HCT116 (cell line): ENCODE results near the gene SRSF7. TPM values are rescaled to one million over a fixed set of nuclear protein-coding genes. Genes with fewer than 3 reads are reported as not detected.

Source experiments
- ATAC-seq: fragments of 200-7000 bp; cut with Tn5 transposase; 2 replicates; pipeline ENCODE4 v1.9.1; 2020; ENCODE audit warnings: mild to moderate bottlenecking, moderate library complexity
- BruUV-seq: library from RNA; stranded (reverse); fragments of 400-500 nt; replicated peaks from 2 replicates; lab custom pipeline; 2021; lab: Mats Ljungman, UMichigan
- CTCF ChIA-PET: fragments of 300-600 bp; sonication (Branson Sonifier 250); formaldehyde crosslinking; loops from one replicate; lab custom pipeline; 2021; ENCODE audit warnings: antibody characterized with exemption; lab: Charles Lee
- POLR2A ChIA-PET: fragments of 300-600, 350-600 bp; sonication (Branson Sonifier 250); formaldehyde crosslinking; loops from one replicate; lab custom pipeline; 2021; ENCODE audit warnings: antibody characterized with exemption; lab: Charles Lee
- RAD21 ChIA-PET, 2 experiments: fragments of 300-600 bp; sonication (Branson Sonifier 250); formaldehyde crosslinking; loops; one replicate each; lab custom pipeline; 2023; ENCODE audit warnings: low total read pairs in 2 of 2; ENCODE audit not compliant: uncharacterized antibody in 2 of 2, unreplicated experiment in 2 of 2, low non-redundant PET in 1 of 2; lab: Charles Lee
- DNase-seq: peaks from one replicate; pipeline ENCODE4 v3.0.0-alpha.2; 2010; ENCODE audit warnings: low read depth, low spot score
- H2AFZ ChIP-seq: fragments of 200-600 bp; shearing (Covaris generic), sonication (generic); 2 replicates; pipeline ENCODE4 v1.6.1; 2017; ENCODE audit warnings: low read depth, mixed run types, mixed read lengths, antibody characterized with exemption, low read length; ENCODE audit not compliant: poor library complexity, severe bottlenecking
- H3K27ac ChIP-seq: 2 replicates; pipeline ENCODE4 v1.5.1; 2012; ENCODE audit warnings: low read depth, low read length
- H3K27me3 ChIP-seq: fragments of 200-600 bp; sonication (generic); 2 replicates; pipeline ENCODE4 v1.6.1; 2016; ENCODE audit warnings: mixed run types, low read length, mixed read lengths; ENCODE audit not compliant: insufficient read depth
- H3K36me3 ChIP-seq, 2 experiments: fragments of 200-500 bp in 1 of 2; fragments of 200-600 bp in 1 of 2; sonication (Bioruptor generic) in 1 of 2; sonication (generic) in 1 of 2; 2 replicates each; pipeline versions ENCODE4 v1.5.1 to v1.6.1; 2014 to 2016; ENCODE audit warnings: low read length in 2 of 2, inconsistent platforms in 1 of 2, mixed read lengths in 1 of 2, mixed run types in 1 of 2; ENCODE audit not compliant: insufficient read depth in 2 of 2, control insufficient read depth in 1 of 2
- H3K4me1 ChIP-seq, 2 experiments: fragments of 200-600 bp in 1 of 2; sonication (generic) in 1 of 2; 2 replicates each; pipeline versions ENCODE4 v1.5.1 to v1.6.1; 2012 to 2017; ENCODE audit warnings: low read length in 2 of 2, inconsistent platforms in 1 of 2, mild to moderate bottlenecking in 1 of 2, mixed read lengths in 1 of 2, mixed run types in 1 of 2, moderate library complexity in 1 of 2; ENCODE audit not compliant: insufficient read depth in 2 of 2, control insufficient read depth in 1 of 2
- H3K4me2 ChIP-seq: fragments of 200-600 bp; sonication (generic); 2 replicates; pipeline ENCODE4 v1.6.1; 2017; ENCODE audit warnings: mixed run types, low read length, mixed read lengths
- H3K4me3 ChIP-seq, 2 experiments: fragments of 200-600 bp in 1 of 2; sonication (generic) in 1 of 2; replicated peaks in 1 of 2; 2 replicates each; pipeline ENCODE4 v1.5.1; 2011 to 2016; ENCODE audit warnings: low read length in 2 of 2, control low read depth in 1 of 2, low read depth in 1 of 2, mild to moderate bottlenecking in 1 of 2, mixed read lengths in 1 of 2, mixed run types in 1 of 2
- H3K79me2 ChIP-seq: fragments of 200-600 bp; sonication (generic); 2 replicates; pipeline ENCODE4 v1.6.1; 2017; ENCODE audit warnings: mild to moderate bottlenecking, mixed run types, low read length, moderate library complexity, mixed read lengths; ENCODE audit not compliant: insufficient read depth
- H3K9ac ChIP-seq: fragments of 200-600 bp; sonication (generic); 2 replicates; pipeline ENCODE4 v1.6.1; 2016; ENCODE audit warnings: low read length, mixed read lengths
- H3K9me2 ChIP-seq: fragments of 200-600 bp; sonication (generic), shearing (Covaris generic); 2 replicates; pipeline ENCODE4 v1.6.1; 2017; ENCODE audit warnings: mixed run types, mild to moderate bottlenecking, moderate library complexity; ENCODE audit not compliant: insufficient read depth
- H3K9me3 ChIP-seq, 2 experiments: fragments of 200-500 bp in 1 of 2; fragments of 200-600 bp in 1 of 2; sonication (Bioruptor generic) in 1 of 2; sonication (generic) in 1 of 2; 2 replicates each; pipeline ENCODE4 v1.6.1; 2014 to 2017; ENCODE audit warnings: low read length in 2 of 2, mixed read lengths in 2 of 2, inconsistent platforms in 1 of 2, low read depth in 1 of 2, mild to moderate bottlenecking in 1 of 2, mixed run types in 1 of 2, moderate library complexity in 1 of 2; ENCODE audit not compliant: control insufficient read depth in 1 of 2, insufficient read depth in 1 of 2
- H4K20me1 ChIP-seq: fragments of 200-600 bp; sonication (generic), shearing (Covaris generic); 2 replicates; pipeline ENCODE4 v1.6.1; 2017; ENCODE audit warnings: mixed run types, mild to moderate bottlenecking, moderate library complexity; ENCODE audit not compliant: insufficient read depth
- ATF3 ChIP-seq: IDR thresholded peaks from 2 replicates; pipeline ENCODE4 v1.6.1; 2012
- CBX3 ChIP-seq: IDR thresholded peaks from 2 replicates; pipeline ENCODE4 v1.6.1; 2012; ENCODE audit warnings: low read depth
- FOSL1 ChIP-seq: IDR thresholded peaks from 2 replicates; pipeline ENCODE4 v1.6.1; 2012; ENCODE audit warnings: low read depth
- JUND ChIP-seq: IDR thresholded peaks from 2 replicates; pipeline ENCODE4 v1.6.1; 2012
- POLR2A ChIP-seq: IDR thresholded peaks from 2 replicates; pipeline ENCODE4 v1.7.0; 2011; ENCODE audit warnings: borderline replicate concordance; ENCODE audit not compliant: insufficient read depth, insufficient read length; ENCODE audit errors: extremely low read depth
- POLR2AphosphoS5 ChIP-seq: IDR thresholded peaks from 2 replicates; pipeline ENCODE4 v1.6.1; 2011; ENCODE audit warnings: mild to moderate bottlenecking, low read depth, low read length, moderate library complexity
- RAD21 ChIP-seq: IDR thresholded peaks from 2 replicates; pipeline ENCODE4 v1.6.1; 2012; ENCODE audit warnings: low read depth, mild to moderate bottlenecking
- REST ChIP-seq: IDR thresholded peaks from 2 replicates; pipeline ENCODE4 v1.6.1; 2012; ENCODE audit warnings: low read depth
- SIN3A ChIP-seq: IDR thresholded peaks from 2 replicates; pipeline ENCODE4 v1.6.1; 2012; ENCODE audit warnings: low read depth
- SP1 ChIP-seq: IDR thresholded peaks from 2 replicates; pipeline ENCODE4 v1.6.1; 2012; ENCODE audit warnings: low read depth
- SRF ChIP-seq: IDR thresholded peaks from 2 replicates; pipeline ENCODE4 v1.6.1; 2012; ENCODE audit warnings: low read depth
- YY1 ChIP-seq: IDR thresholded peaks from 2 replicates; pipeline ENCODE4 v1.6.1; 2011; ENCODE audit warnings: low read length, low read depth, moderate library complexity, mild to moderate bottlenecking; ENCODE audit not compliant: insufficient replicate concordance; ENCODE audit errors: extremely low read depth
- ZBTB33 ChIP-seq: IDR thresholded peaks from 2 replicates; pipeline ENCODE4 v1.6.1; 2011; ENCODE audit warnings: mild to moderate bottlenecking, low read length, moderate library complexity; ENCODE audit not compliant: insufficient replicate concordance; ENCODE audit errors: extremely low read depth
- ZFX ChIP-seq: fragments of 450-650 bp; IDR thresholded peaks from 2 replicates; pipeline ENCODE4 v1.6.1; 2017
- intact Hi-C: fragments of 100-400 bp; cut with micrococcal nuclease; formaldehyde crosslinking; loops from 2 replicates; pipeline ENCODE4 v1.10.0; 2022
- total RNA-seq: library from RNA; stranded (reverse); gene quantifications from one replicate; pipeline ENCODE4 v1.2.1, GENCODE V29; 2021; ENCODE audit not compliant: unreplicated experiment

The SRSF7 gene
- total RNA-seq, 1 experiment from 2014 or later = 215 TPM

GRCh38 chr2:38722271-38723061 lies 28.7 kb downstream of the SRSF7 start:
- Histone ChIP-seq H2AFZ (no peak overlapping the region), H3K9ac (no peak overlapping the region), H3K79me2 (no peaks in the 10 kb centered on the region), H3K4me1 (peaks cover 20 to 23% of the 10 kb centered on the region in 2 experiments; a peak in 3 of 4 replicates), H3K27me3 (no peaks in the 10 kb centered on the region), H3K36me3 (no peaks in the 10 kb centered on the region), H3K4me3 (no peak overlapping the region), H3K9me2 (no peaks in the 10 kb centered on the region), H3K27ac (no peak overlapping the region), H4K20me1 (no peaks in the 10 kb centered on the region), H3K4me2 (no peak overlapping the region), H3K9me3 (peaks cover 0 to 7% of the 10 kb centered on the region in 2 experiments; a peak in 1 of 4 replicates)
- ChIA-PET POLR2A (interaction anchor here (1.0 kb wide), 1 partner anchor 29 kb away, joined by 3 read pairs; the partner anchor contains the start of gene SRSF7), RAD21 (no interaction called here), CTCF (no interaction called here)
- no peak for DNase-seq
- BruUV-seq = no TSS peak
- no peak for TF ChIP-seq RAD21
- no peak for TF ChIP-seq FOSL1
- TF ChIP-seq YY1 = no peak
- no peak for TF ChIP-seq SRF
- TF ChIP-seq SIN3A = no peak
- TF ChIP-seq POLR2AphosphoS5 = no peak
- TF ChIP-seq ZFX = no peak
- TF ChIP-seq POLR2A = no peak
- TF ChIP-seq JUND = no peak
- no peak for TF ChIP-seq ATF3
- TF ChIP-seq CBX3 = no peak
- TF ChIP-seq ZBTB33 = no peak
- TF ChIP-seq SP1 = no peak
- TF ChIP-seq REST = no peak
- intact Hi-C loops = loop anchor here (10.0 kb wide), 1 partner anchor 738 kb away; no protein-coding TSS in a partner anchor
- peak; percentile 58 for ATAC-seq
